GM18507 (cell line): ENCODE measurements around the gene RRAGC.
"Not testable (repeated sequence)": the region's sequence is repeated elsewhere in the genome, so short reads cannot be mapped to it uniquely, and the experiment has no call there.

Source experiments
- DNase-seq: peaks from one replicate; pipeline ENCODE4 v3.0.0; 2011; ENCODE audit warnings: low read depth; ENCODE audit not compliant: insufficient read length; ENCODE audit errors: extremely low spot score
- FAIRE-seq: peaks from 2 replicates; lab custom pipeline; 2011; peaks lifted over from hg19 to GRCh38; lab: Jason Lieb, UNC

RRAGC gene

GRCh38 chr1:38860454-38860795 lies 853 bp upstream of the RRAGC start:
- DNase-seq (no peak), FAIRE-seq (no peak)

GRCh38 chr1:38858833-38859560 lies 575 bp downstream of the RRAGC start:
- DNase-seq, result no peak
- FAIRE-seq, result no peak

DNA sequence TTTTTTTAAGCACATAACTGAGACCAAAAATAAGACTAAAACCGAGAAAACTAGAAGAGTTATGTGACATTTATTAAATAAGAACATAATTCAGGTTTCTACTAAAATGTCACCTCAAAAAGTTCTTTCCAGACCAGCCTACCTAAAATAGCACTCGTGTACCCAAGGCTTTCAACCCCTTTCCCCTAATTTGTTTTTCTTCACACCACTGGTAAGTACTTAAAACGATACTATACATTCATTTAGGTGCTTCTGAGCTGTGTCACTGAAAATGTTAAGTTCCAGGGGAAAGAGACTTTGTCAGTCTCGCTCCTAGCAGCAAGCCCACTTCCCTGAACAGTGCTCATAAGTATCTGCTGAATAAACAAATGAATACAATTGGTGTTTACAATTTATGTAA lies 6.8 kb downstream of the RRAGC start:
- DNase-seq (no peak), FAIRE-seq (peak; percentile 33)

- no peak for DNase-seq
- peak; percentile 65 for FAIRE-seq
Observed at GRCh38 chr1:38848071-38848470, 11.5 kb downstream of the RRAGC start.

DNA sequence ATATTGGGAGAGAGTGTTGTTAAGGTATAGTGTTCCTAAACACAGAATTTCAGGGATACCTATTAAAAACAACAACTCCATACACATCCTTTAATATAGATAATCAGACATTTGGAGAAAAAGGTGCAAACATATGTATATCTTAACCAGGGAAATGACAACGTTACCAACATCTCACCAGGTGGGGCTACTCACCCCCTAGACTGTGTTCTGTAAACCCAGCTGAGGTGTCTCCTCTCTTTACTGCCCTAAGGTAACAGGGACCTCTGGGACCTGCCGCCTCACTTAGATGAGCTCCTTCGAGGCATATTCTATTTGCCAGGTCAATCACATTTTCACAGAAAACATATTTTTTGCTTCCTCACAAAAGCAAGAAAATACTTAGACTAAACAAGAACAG lies 13.4 kb downstream of the RRAGC start:
- FAIRE-seq (no peak), DNase-seq (no peak)

- FAIRE-seq, DNase-seq: not testable (repeated sequence)
Observed at GRCh38 chr1:38845088-38845487, 14.5 kb downstream of the RRAGC start.

- DNase-seq (no peak), FAIRE-seq (no peak)
Observed at GRCh38 chr1:38840281-38840680, 19.3 kb downstream of the RRAGC start.

GRCh38 chr1:38839363-38839762 lies 20.2 kb downstream of the RRAGC start:
- DNase-seq, result no peak
- FAIRE-seq, result no peak

DNA sequence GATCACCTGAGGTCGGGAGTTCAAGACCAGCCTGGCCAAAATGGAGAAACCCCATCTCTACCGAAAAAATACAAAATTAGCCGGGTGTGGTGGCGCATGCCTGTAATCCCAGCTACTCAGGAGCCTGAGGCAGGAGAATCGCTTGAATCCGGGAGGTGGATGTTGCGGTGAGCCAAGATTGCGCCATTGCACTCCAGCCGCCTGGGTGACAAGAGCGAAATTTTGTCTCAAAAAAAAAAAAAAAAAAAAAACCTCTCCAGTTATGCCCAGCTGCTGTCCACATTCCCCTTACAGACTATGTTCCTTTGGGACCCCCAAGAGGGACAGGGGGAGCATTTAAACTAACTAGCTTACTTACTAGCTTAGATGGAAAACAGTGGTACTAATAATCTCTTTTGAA lies 23.3 kb downstream of the RRAGC start:
- not testable (repeated sequence) for FAIRE-seq

GRCh38 chr1:38834937-38835827 lies 24.4 kb downstream of the RRAGC start:
- DNase-seq (peak; percentile 45), FAIRE-seq (peak; percentile 86)

More for the DNA sequence above, 23.3 kb downstream of the RRAGC start:
- not testable (repeated sequence) for DNase-seq

- FAIRE-seq, result no peak
- no peak for DNase-seq
Observed at GRCh38 chr1:38834221-38834782, 25.3 kb downstream of the RRAGC start.

DNA sequence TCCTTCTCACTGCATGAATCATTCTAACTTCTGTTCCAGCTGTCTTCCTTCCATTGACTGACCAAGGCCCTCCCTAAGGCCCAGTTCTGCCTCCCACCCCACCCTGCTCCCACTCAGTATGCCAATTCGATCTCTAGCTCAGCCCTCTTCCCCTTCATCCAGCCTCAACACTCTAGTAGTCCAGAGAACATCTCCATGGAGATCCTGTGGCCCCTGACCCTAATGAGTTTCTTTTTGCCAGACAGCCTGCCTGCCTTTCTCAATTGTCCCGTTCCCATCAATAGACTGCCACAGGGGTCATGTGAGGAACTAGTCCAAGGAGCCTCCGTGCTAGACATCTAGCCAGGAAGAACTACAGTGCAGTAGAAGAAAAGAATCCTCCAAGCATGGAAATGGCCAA lies 26.4 kb downstream of the RRAGC start:
- DNase-seq (no peak), FAIRE-seq (no peak)

DNA sequence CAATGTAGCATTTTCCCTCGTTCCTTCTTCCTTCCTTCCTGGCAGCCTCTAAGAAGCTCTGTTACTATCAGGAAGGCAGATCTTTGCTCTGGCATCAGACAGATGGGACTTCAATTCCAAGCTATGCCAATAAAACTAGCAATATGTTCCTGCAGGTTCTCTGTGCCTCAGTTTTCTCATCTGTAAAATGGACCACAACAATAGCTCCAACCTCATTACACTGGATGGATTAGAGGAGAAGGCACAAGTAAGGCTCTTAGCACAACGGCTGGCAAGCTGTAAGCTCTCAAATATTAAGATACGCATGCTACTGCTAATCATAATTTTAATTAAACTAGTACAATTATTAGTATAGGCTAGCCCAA lies 27.2 kb downstream of the RRAGC start:
- no peak for DNase-seq
- no peak for FAIRE-seq

DNA sequence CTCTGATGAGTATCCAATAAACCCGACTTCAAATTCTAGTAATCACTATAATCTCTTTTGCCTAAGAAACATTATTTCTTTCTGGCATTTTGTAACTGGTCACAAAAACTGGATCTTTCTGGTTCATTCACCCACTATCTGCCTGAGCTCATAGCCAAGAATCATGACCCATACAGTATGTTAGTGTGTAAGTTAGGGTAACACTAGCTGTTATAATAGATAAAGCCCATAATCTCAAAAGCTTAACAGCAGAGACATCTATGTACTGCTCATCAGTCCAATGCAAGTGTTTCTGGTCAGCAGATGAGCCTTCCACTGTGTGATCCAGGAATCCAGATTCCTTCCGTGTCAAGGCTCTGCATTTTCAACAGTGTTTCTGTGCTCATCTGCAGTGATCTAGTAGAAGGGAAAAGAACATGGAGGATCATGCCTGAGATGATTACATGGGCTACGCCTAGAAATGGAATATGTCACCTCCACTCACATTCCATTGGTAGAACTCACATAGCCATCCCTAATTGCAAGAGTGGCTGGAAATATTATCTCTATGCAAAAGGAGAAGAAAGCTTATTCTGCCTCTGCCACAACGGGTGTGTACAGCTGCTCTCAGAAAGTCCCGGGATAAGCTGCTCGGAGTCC lies 27.7 kb downstream of the RRAGC start:
- FAIRE-seq, result no peak

DNA sequence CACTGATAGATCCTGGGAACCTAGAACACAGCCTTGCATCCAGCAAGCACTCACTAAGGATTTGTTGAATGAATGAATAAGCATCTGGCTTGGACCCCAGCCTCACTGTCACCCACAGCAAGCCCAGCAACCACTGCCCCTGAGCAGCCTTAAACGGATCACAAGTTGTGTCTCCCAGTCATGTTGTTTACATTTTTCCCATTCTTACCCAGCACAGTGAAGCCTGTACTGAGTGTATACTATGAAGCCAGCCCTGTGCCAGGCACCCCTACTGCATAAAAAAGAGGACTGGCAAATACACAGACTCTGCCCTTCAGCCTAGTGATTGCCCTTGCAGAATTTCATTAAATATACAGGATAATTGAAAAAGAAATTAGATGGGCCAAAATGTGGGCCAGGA lies 30.2 kb downstream of the RRAGC start:
- DNase-seq (no peak), FAIRE-seq (no peak)

More for the DNA sequence above, 27.7 kb downstream of the RRAGC start:
- DNase-seq, result no peak

DNA sequence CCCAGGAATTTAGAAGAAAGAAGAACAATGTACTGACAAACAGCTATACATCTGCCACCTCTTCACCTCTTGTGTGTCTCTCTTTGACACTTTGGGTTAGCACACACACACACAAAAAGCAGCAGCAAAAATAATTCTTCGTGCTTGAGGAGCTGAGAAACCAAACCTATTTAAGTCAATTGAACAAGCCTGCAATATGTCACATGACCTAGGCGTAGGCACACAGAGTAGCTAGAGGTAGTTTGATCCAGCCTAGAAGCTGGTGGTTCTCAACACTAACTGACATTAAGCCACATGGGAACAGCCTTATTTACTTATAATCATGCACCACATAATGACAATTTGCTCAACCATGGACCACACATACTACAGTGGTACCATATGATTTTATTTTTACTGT lies 32.3 kb downstream of the RRAGC start:
- no peak for DNase-seq
- no peak for FAIRE-seq

DNA sequence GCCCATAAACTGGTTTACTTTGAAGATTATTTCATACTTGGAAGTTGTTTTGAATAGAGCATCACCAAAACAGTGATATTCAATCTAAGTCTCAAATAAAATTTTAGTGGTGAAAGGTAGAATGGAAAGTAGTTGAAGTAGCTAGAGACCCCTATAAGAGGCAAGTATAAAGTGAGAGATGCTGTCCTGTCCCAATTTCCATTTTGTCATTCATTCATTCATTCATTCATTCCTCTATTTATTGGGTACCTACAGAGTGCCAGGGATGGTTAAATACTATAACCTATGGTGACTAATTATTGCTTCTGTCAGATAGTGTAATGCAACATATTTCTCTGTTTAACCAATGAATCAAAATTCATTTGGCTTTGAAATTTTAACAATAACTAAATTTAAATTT lies 32.7 kb downstream of the RRAGC start:
- no peak for FAIRE-seq

GRCh38 chr1:38826262-38826661 lies 33.3 kb downstream of the RRAGC start:
- no peak for FAIRE-seq

More for the DNA sequence above, 32.7 kb downstream of the RRAGC start:
- DNase-seq, result no peak

GRCh38 chr1:38820860-38821259 lies 38.7 kb downstream of the RRAGC start:
- FAIRE-seq, result no peak
- DNase-seq, result no peak

More at GRCh38 chr1:38826262-38826661, 33.3 kb downstream of the RRAGC start:
- DNase-seq, result no peak

DNA sequence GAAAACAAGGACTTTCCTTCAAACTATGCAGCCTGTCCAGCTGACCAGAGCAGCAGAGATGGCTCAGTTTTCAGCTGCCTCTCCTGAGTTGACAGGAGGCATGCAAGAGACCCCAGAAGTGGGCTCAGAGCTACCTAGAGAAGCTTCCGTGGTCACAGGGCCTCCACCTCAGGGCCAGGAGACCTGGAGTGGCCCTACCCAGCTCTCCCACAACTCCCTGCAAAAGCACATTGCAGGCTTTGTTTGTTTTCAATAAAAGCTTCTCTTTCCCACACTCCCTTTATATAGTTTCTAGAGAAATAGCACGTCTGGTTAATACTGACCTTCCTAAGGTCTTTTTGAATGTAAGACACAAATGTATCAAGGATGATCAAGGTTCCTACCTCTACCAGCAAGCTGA lies 40.1 kb downstream of the RRAGC start:
- no peak for DNase-seq
- FAIRE-seq, result no peak
